Left colon (tissue), 2 donors: ENCODE results near the gene GIPC3. TPM values are rescaled to one million over a fixed set of nuclear protein-coding genes. Genes with fewer than 3 reads are reported as not detected.

Source experiments
- ATAC-seq: fragments of 200-7000 bp; cut with Tn5 transposase; one replicate; pipeline ENCODE4 v1.9.1; 2020; ENCODE audit warnings: mild to moderate bottlenecking, moderate library complexity
- DNase-seq, 2 donors: peaks; one replicate each; pipeline ENCODE4 v3.0.0-alpha.2; 2020
- intact Hi-C, 2 donors: fragments of 100-400 bp; cut with DNase I in 1 of 2; cut with micrococcal nuclease in 1 of 2; formaldehyde crosslinking; loops; one replicate each; pipeline versions ENCODE4 v1.11.2 to v1.14.0; 2022; cut with DNase I, micrococcal nuclease
- long read RNA-seq: library from polyadenylated mRNA; unstranded; transcript quantifications from one replicate; pipeline ENCODE4 v2.0.0, GENCODE V29; 2021
- total RNA-seq, 2 donors: library from RNA; stranded (reverse); fragmentation: NEBNext Ultra II Directional; extraction: Animal tissue kit (Norgen Biotek cat#: 25700); gene quantifications; one replicate each; pipeline ENCODE4 v1.2.1, GENCODE V29; 2021
- donor health status: DM: no; HTN: no; CAD: no.
- donor health status: DM: yes; HTN: yes; CAD: no.

Gene GIPC3
- total RNA-seq = under 1 TPM; 0.24 to 0.64 TPM
- long read RNA-seq = 0 reads

GRCh38 chr19:3585301-3586126 is at the start of gene GIPC3:
TSS of gene GIPC3 (plus strand) at chr19:3585478. CDS start at chr19:3585598, 120 bp downstream.
- intact Hi-C loops = no loop called here
- no peak for DNase-seq
- no peak for ATAC-seq

GRCh38 chr19:3535563-3535965 is 49.7 kb upstream of the GIPC3 start:
- intact Hi-C loops = no loop called here

GRCh38 chr19:3535981-3536380 is 49.3 kb upstream of the GIPC3 start:
- intact Hi-C loops = no loop called here
- DNase-seq (no peak), ATAC-seq (no peak)

More at GRCh38 chr19:3535563-3535965, 49.7 kb upstream of the GIPC3 start:
- DNase-seq (no peak), ATAC-seq (no peak)

GRCh38 chr19:3536429-3537100 is 48.7 kb upstream of the GIPC3 start:
- intact Hi-C loops = no loop called here
- peak; percentile 3 for ATAC-seq
- DNase-seq = no peak

- ATAC-seq (peak; percentile 5), DNase-seq (no peak)
- intact Hi-C loops = no loop called here
Measured at GRCh38 chr19:3537101-3537437, 48.2 kb upstream of the GIPC3 start.

- ATAC-seq = peak; percentile 16
- intact Hi-C loops = no loop called here
- no peak for DNase-seq
Measured at GRCh38 chr19:3537438-3538240, 47.6 kb upstream of the GIPC3 start.

GRCh38 chr19:3538258-3538929 is 46.9 kb upstream of the GIPC3 start:
- no peak for DNase-seq
- intact Hi-C loops = no loop called here
- ATAC-seq = no peak

- ATAC-seq (peak; percentile 8), DNase-seq (no peak)
- intact Hi-C loops = no loop called here
Measured at GRCh38 chr19:3538965-3539755, 46.1 kb upstream of the GIPC3 start, which contains the start of gene TEKTIP1. TSS of gene TEKTIP1 (plus strand) at chr19:3539174. CDS start at chr19:3539178, 4 bp downstream.

- intact Hi-C loops = no loop called here
Measured at GRCh38 chr19:3539756-3540118, 45.5 kb upstream of the GIPC3 start.

GRCh38 chr19:3543150-3544057 is 41.9 kb upstream of the GIPC3 start:
- DNase-seq (no peak), ATAC-seq (no peak)
- intact Hi-C loops = no loop called here

More at GRCh38 chr19:3539756-3540118, 45.5 kb upstream of the GIPC3 start:
- DNase-seq = no peak
- ATAC-seq = no peak

- DNase-seq (no peak), ATAC-seq (no peak)
- intact Hi-C loops = no loop called here
Measured at GRCh38 chr19:3544058-3544376, 41.3 kb upstream of the GIPC3 start.

- intact Hi-C loops = loop anchor here (5.0 kb wide), 2 partner anchors 72 to 77 kb away; no protein-coding TSS in a partner anchor
- ATAC-seq (peak; percentile 74), DNase-seq (peak; percentile 56 to 79)
Measured at GRCh38 chr19:3544742-3545668, 40.3 kb upstream of the GIPC3 start.

GRCh38 chr19:3545669-3546034 is 39.6 kb upstream of the GIPC3 start:
- ATAC-seq = no peak
- intact Hi-C loops = loop anchor here (5.0 kb wide), 2 partner anchors 72 to 77 kb away; no protein-coding TSS in a partner anchor
- no peak for DNase-seq

GRCh38 chr19:3546119-3546518 is 39.2 kb upstream of the GIPC3 start:
- ATAC-seq (peak; percentile 32), DNase-seq (no peak)
- intact Hi-C loops = loop anchor here (5.0 kb wide), 2 partner anchors 71 to 76 kb away; no protein-coding TSS in a partner anchor

- intact Hi-C loops = loop anchor here (5.0 kb wide), 2 partner anchors 70 to 75 kb away; no protein-coding TSS in a partner anchor
- no peak for ATAC-seq
- DNase-seq = no peak
Measured at GRCh38 chr19:3547301-3547731, 38.0 kb upstream of the GIPC3 start.

GRCh38 chr19:3547767-3548282 is 37.5 kb upstream of the GIPC3 start:
- ATAC-seq = no peak
- intact Hi-C loops = loop anchor here (5.0 kb wide), 2 partner anchors 69 to 74 kb away; no protein-coding TSS in a partner anchor
- DNase-seq = no peak
